ENCODE measurements around the gene TMEM255B. TPM values are rescaled to one million over a fixed set of nuclear protein-coding genes. Genes with fewer than 3 reads are reported as not detected.

TMEM255B gene
- total RNA-seq, 1 donor from 2014 or later = 0.26 TPM

- Histone ChIP-seq H3K36me3 (no peaks in the 10 kb centered on the region), H2AFZ (replicated peaks) (no peak overlapping the region), H3K27ac (no peak overlapping the region), H4K20me1 (ENCODE audit: low read depth) (no peaks in the 10 kb centered on the region), H3K4me2 (no peak overlapping the region), H3K27me3 (no peaks in the 10 kb centered on the region), H3K4me1 (no peaks in the 10 kb centered on the region), H3K9me3 (ENCODE audit: low read depth) (no peaks in the 10 kb centered on the region), H3K79me2 (ENCODE audit: low read depth) (no peaks in the 10 kb centered on the region), H3F3A (ENCODE audit: low read depth) (peaks cover 4% of the 10 kb centered on the region), H3K9ac (no peak overlapping the region), H3K4me3 (no peak overlapping the region)
- Mint-ChIP-seq H3K27ac (no peak overlapping the region), H3K27me3 (ENCODE audit: insufficient read depth, low read depth) (peaks cover 2% of the 10 kb centered on the region), H3K4me3 (no peak overlapping the region), H3K36me3 (peaks cover 3% of the 10 kb centered on the region), H3K4me1 (peaks cover 29% of the 10 kb centered on the region), H3K9me3 (no peaks in the 10 kb centered on the region)
- no peak for DNase-seq (ENCODE audit: low spot score)
- TF ChIP-seq, protein P1, sequence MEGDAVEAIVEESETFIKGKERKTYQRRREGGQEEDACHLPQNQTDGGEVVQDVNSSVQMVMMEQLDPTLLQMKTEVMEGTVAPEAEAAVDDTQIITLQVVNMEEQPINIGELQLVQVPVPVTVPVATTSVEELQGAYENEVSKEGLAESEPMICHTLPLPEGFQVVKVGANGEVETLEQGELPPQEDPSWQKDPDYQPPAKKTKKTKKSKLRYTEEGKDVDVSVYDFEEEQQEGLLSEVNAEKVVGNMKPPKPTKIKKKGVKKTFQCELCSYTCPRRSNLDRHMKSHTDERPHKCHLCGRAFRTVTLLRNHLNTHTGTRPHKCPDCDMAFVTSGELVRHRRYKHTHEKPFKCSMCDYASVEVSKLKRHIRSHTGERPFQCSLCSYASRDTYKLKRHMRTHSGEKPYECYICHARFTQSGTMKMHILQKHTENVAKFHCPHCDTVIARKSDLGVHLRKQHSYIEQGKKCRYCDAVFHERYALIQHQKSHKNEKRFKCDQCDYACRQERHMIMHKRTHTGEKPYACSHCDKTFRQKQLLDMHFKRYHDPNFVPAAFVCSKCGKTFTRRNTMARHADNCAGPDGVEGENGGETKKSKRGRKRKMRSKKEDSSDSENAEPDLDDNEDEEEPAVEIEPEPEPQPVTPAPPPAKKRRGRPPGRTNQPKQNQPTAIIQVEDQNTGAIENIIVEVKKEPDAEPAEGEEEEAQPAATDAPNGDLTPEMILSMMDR (IDR thresholded peaks at IDR 0.05) = no peak
- TF ChIP-seq EZH2 (IDR thresholded peaks at IDR 0.05) = no peak
- TF ChIP-seq EZH2phosphoT487 (IDR thresholded peaks at IDR 0.05) = no peak
These were observed 59.8 kb downstream of the TMEM255B start for GRCh38 chr13:113818700-113819295.

DNA sequence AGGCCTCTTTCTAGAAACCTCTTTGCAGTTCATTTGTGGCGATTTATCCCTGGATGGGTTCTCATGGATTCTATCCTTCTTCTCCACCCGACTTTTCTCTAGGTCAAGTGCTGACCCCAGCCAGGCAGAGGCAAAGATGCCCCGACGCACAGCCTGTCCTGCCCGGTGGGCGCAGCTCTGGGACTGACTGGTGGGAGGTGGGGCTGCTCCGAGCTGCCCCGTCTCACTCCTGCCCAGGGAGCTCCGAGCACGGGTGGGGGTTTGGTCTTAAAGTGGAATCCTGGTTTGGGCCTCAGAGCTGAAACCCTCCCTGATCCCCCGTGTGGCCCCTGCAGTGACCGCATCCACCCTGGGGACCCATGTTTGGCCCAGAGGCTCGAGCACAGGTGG is 60.3 kb downstream of the TMEM255B start:
- H3F3A ChIP-seq (ENCODE audit: low read depth) = peaks cover 4% of the 10 kb centered on the region
- no peak overlapping the region for H3K4me2 ChIP-seq
- no peak overlapping the region for H3K27ac Mint-ChIP-seq
- no peaks in the 10 kb centered on the region for H3K9me3 ChIP-seq (ENCODE audit: low read depth)
- H3K27ac ChIP-seq = no peak overlapping the region
- H2AFZ ChIP-seq (replicated peaks) = no peak overlapping the region
- no peak for DNase-seq (ENCODE audit: low spot score)
- no peak overlapping the region for H3K9ac ChIP-seq
- no peaks in the 10 kb centered on the region for H3K27me3 ChIP-seq
- TF ChIP-seq, protein P1 (IDR thresholded peaks at IDR 0.05) = no peak
- TF ChIP-seq EZH2phosphoT487 (IDR thresholded peaks at IDR 0.05) (no peak), EZH2 (IDR thresholded peaks at IDR 0.05) (no peak)
- H3K4me1 ChIP-seq = no peaks in the 10 kb centered on the region
- H3K27me3 Mint-ChIP-seq (ENCODE audit: insufficient read depth, low read depth) = peaks cover 2% of the 10 kb centered on the region
- no peaks in the 10 kb centered on the region for H4K20me1 ChIP-seq (ENCODE audit: low read depth)
- H3K79me2 ChIP-seq (ENCODE audit: low read depth) = no peaks in the 10 kb centered on the region
- no peaks in the 10 kb centered on the region for H3K36me3 ChIP-seq
- no peaks in the 10 kb centered on the region for H3K9me3 Mint-ChIP-seq
- H3K4me3 ChIP-seq = no peak overlapping the region
- H3K36me3 Mint-ChIP-seq = peaks cover 3% of the 10 kb centered on the region
- peaks cover 29% of the 10 kb centered on the region for H3K4me1 Mint-ChIP-seq
- no peak overlapping the region for H3K4me3 Mint-ChIP-seq

GRCh38 chr13:113819731-113820715 is 61.0 kb downstream of the TMEM255B start:
- no peaks in the 10 kb centered on the region for H3K9me3 Mint-ChIP-seq
- TF ChIP-seq EZH2phosphoT487 (IDR thresholded peaks at IDR 0.05) (no peak), EZH2 (IDR thresholded peaks at IDR 0.05) (no peak)
- TF ChIP-seq, protein P1 (IDR thresholded peaks at IDR 0.05) = no peak
- Histone ChIP-seq H3K4me3 (no peak overlapping the region), H3K27me3 (no peaks in the 10 kb centered on the region), H3F3A (ENCODE audit: low read depth) (peaks cover 4% of the 10 kb centered on the region), H3K9me3 (ENCODE audit: low read depth) (no peaks in the 10 kb centered on the region), H3K4me1 (no peaks in the 10 kb centered on the region), H4K20me1 (ENCODE audit: low read depth) (no peaks in the 10 kb centered on the region), H3K9ac (no peak overlapping the region), H3K79me2 (ENCODE audit: low read depth) (no peaks in the 10 kb centered on the region), H3K36me3 (no peaks in the 10 kb centered on the region), H2AFZ (replicated peaks) (no peak overlapping the region), H3K4me2 (no peak overlapping the region), H3K27ac (no peak overlapping the region)
- H3K27ac Mint-ChIP-seq = no peak overlapping the region
- H3K36me3 Mint-ChIP-seq = peaks cover 6% of the 10 kb centered on the region
- H3K4me3 Mint-ChIP-seq = no peak overlapping the region
- H3K4me1 Mint-ChIP-seq = peaks cover 29% of the 10 kb centered on the region
- H3K27me3 Mint-ChIP-seq (ENCODE audit: insufficient read depth, low read depth) = peaks cover 2% of the 10 kb centered on the region
- no peak for DNase-seq (ENCODE audit: low spot score)

Measured in neural progenitor cell (in vitro differentiated cells).